ENCODE results near the gene CAPN2. TPM values are rescaled to one million over a fixed set of nuclear protein-coding genes. Genes with fewer than 3 reads are reported as not detected.

The CAPN2 gene
- total RNA-seq = 340 and 341 TPM in 2 replicates

DNA sequence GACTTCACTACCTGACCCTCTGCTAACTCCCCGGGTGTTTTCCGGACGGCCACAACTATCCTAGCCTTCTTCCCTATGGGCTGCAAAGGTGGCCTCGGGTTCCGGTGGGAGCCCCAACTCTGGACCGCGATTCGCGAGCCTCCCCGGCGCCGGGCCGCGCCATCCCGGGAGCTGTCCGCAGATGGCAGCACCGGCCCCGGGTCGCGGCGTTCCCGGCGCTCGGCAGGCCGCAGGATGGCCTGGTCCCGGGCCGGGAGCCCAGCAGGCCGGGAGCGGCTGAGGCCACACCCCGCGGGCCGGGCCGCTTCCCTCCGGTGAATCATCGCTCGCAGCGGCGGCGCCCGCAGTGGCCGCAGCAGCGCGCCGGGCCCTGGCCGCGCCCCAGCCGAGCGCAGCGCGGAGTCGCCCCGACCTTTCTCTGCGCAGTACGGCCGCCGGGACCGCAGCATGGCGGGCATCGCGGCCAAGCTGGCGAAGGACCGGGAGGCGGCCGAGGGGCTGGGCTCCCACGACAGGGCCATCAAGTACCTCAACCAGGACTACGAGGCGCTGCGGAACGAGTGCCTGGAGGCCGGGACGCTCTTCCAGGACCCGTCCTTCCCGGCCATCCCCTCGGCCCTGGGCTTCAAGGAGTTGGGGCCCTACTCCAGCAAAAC, at the start of gene CAPN2:
Gene CAPN2, plus strand, starts transcription at position 346 of the 656 bp plus-strand sequence. Its CDS starts 102 bp downstream, at position 448.
- peaks cover 62% of the 10 kb centered on the region for H3K4me1 ChIP-seq (ENCODE audit: insufficient read depth, low read length)
- DNase-seq (ENCODE audit: insufficient read length, low spot score, missing footprints) = peak; percentile 99
- peak within 1 kb of the TSS; percentile 83 for H3K4me3 ChIP-seq (ENCODE audit: insufficient read depth, low read length)
- peak within 1 kb of the TSS; percentile 82 for H2AFZ ChIP-seq (ENCODE audit: low read length)
- H4K20me1 ChIP-seq (ENCODE audit: insufficient read depth, low read length) = peaks cover 29% of the 10 kb centered on the region
- no peaks in the 10 kb centered on the region for H3K9me3 ChIP-seq (ENCODE audit: low read depth, low read length)
- TF ChIP-seq, protein P1, sequence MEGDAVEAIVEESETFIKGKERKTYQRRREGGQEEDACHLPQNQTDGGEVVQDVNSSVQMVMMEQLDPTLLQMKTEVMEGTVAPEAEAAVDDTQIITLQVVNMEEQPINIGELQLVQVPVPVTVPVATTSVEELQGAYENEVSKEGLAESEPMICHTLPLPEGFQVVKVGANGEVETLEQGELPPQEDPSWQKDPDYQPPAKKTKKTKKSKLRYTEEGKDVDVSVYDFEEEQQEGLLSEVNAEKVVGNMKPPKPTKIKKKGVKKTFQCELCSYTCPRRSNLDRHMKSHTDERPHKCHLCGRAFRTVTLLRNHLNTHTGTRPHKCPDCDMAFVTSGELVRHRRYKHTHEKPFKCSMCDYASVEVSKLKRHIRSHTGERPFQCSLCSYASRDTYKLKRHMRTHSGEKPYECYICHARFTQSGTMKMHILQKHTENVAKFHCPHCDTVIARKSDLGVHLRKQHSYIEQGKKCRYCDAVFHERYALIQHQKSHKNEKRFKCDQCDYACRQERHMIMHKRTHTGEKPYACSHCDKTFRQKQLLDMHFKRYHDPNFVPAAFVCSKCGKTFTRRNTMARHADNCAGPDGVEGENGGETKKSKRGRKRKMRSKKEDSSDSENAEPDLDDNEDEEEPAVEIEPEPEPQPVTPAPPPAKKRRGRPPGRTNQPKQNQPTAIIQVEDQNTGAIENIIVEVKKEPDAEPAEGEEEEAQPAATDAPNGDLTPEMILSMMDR (IDR thresholded peaks at IDR 0.05; ENCODE audit: extremely low read depth, low read depth, low read length) = peak; percentile 52
- H3K36me3 ChIP-seq (ENCODE audit: insufficient read depth, low read length) = peaks cover 24% of the 10 kb centered on the region
- peak within 1 kb of the TSS; percentile 79 for H3K27ac ChIP-seq (ENCODE audit: low read depth, low read length)
- peak within 1 kb of the TSS; percentile 88 for H3K4me2 ChIP-seq (ENCODE audit: insufficient read depth, low read length)
- H3K79me2 ChIP-seq (ENCODE audit: insufficient read depth, low read length) = peaks cover 55% of the 10 kb centered on the region
- H3K27me3 ChIP-seq (ENCODE audit: insufficient read depth, low read length) = no peaks in the 10 kb centered on the region

DNA sequence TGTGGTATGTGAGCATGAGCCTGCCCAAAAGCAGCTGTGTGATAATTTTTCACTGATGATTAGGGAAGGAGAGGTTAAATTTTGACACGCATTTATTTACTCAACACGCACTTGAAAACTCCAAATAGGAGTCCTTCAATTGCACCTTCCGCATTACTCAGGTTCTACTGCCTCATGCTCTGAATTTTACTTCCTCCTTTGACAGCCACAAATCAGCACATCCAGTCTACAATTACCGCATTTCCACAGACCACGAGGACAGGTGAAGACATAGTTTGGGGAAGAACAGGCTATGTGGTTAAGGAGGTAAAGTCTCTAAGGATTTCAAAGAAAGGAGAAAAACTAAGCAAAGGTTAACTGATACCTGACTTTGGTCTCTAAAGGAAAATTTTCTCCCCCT, 49.4 kb upstream of the CAPN2 start:
- no peaks in the 10 kb centered on the region for H3K79me2 ChIP-seq (ENCODE audit: insufficient read depth, low read length)
- H3K4me1 ChIP-seq (ENCODE audit: insufficient read depth, low read length) = no peaks in the 10 kb centered on the region
- no peak for DNase-seq (ENCODE audit: insufficient read length, low spot score, missing footprints)
- TF ChIP-seq, protein P1 (IDR thresholded peaks at IDR 0.05; ENCODE audit: extremely low read depth, low read depth, low read length) = no peak
- H4K20me1 ChIP-seq (ENCODE audit: insufficient read depth, low read length) = no peaks in the 10 kb centered on the region
- peaks cover 33% of the 10 kb centered on the region for H3K27me3 ChIP-seq (ENCODE audit: insufficient read depth, low read length)
- H3K27ac ChIP-seq (ENCODE audit: low read depth, low read length) = no peak overlapping the region
- no peaks in the 10 kb centered on the region for H3K36me3 ChIP-seq (ENCODE audit: insufficient read depth, low read length)
- H3K4me3 ChIP-seq (ENCODE audit: insufficient read depth, low read length) = no peak overlapping the region
- H3K9me3 ChIP-seq (ENCODE audit: low read depth, low read length) = no peaks in the 10 kb centered on the region
- H3K4me2 ChIP-seq (ENCODE audit: insufficient read depth, low read length) = no peak overlapping the region
- no peak overlapping the region for H2AFZ ChIP-seq (ENCODE audit: low read length)

DNA sequence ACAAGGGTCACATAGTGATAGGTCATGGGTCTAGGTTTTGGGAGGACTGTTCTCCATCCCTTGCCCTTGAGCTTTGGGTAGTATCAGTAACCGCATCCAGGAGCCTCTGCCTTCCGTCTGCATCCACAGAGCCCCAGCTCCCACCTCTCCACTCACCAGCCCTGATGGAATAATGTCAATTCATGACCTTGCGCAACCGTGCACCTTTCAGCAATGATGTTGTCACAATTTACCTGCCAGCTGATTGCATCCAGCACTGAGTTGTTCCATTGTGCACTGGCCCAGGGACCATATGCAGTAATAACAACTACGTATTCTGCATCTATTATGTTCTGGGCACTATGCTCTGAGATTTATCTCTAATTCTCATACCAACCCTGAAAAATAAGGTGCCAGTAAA, 48.2 kb upstream of the CAPN2 start:
- Histone ChIP-seq H3K4me3 (ENCODE audit: insufficient read depth, low read length) (no peak overlapping the region), H3K27ac (ENCODE audit: low read depth, low read length) (no peak overlapping the region), H3K36me3 (ENCODE audit: insufficient read depth, low read length) (no peaks in the 10 kb centered on the region), H3K4me2 (ENCODE audit: insufficient read depth, low read length) (no peak overlapping the region), H3K27me3 (ENCODE audit: insufficient read depth, low read length) (peaks cover 33% of the 10 kb centered on the region), H2AFZ (ENCODE audit: low read length) (no peak overlapping the region), H3K9me3 (ENCODE audit: low read depth, low read length) (no peaks in the 10 kb centered on the region), H4K20me1 (ENCODE audit: insufficient read depth, low read length) (no peaks in the 10 kb centered on the region), H3K79me2 (ENCODE audit: insufficient read depth, low read length) (no peaks in the 10 kb centered on the region), H3K4me1 (ENCODE audit: insufficient read depth, low read length) (no peaks in the 10 kb centered on the region)
- no peak for DNase-seq (ENCODE audit: insufficient read length, low spot score, missing footprints)
- TF ChIP-seq, protein P1 (IDR thresholded peaks at IDR 0.05; ENCODE audit: extremely low read depth, low read depth, low read length) = no peak

DNA sequence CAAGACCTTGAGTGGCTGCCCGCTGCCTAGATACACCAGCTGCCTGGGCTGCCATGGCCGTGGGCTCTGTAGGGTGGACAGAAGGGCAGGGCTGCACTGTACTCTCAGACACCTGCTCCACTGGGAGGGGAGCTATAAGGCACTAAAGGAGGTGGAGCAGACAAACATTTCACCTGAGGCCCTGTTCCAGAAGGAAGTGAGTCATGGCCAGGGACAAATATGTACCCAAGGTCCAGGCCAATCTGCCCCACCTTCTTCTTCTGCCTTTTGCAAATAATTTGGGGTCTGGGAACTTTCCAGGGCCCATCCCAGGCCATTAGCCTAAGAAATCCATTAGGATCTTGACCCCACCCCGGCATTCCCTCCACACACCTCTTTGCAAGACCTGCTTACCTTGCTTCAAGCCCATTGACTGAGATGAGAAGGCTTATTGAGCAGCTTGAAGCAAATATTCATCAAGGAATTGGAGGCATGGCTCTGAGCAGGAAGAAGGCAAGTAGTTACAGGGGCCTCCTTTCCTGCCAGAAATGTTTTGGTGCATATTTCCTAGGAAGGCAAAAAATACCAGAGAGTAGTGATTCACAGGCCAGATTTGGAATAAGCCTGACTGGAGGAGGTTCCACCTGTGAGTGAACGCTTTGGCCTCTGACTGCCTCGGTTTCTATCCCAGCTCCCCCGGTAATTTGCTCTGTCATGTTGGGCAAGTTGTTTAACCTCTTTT, 46.6 kb upstream of the CAPN2 start, which contains the start of gene CAPN8:
Gene CAPN8, minus strand, starts transcription at position 110 of the 721 bp plus-strand sequence. Its CDS starts 55 bp downstream, at position 55.
- H3K36me3 ChIP-seq (ENCODE audit: insufficient read depth, low read length) = no peaks in the 10 kb centered on the region
- no peaks in the 10 kb centered on the region for H3K9me3 ChIP-seq (ENCODE audit: low read depth, low read length)
- peaks cover 27% of the 10 kb centered on the region for H3K27me3 ChIP-seq (ENCODE audit: insufficient read depth, low read length)
- no peak within 1 kb of the TSS for H2AFZ ChIP-seq (ENCODE audit: low read length)
- no peak within 1 kb of the TSS for H3K27ac ChIP-seq (ENCODE audit: low read depth, low read length)
- no peak within 1 kb of the TSS for H3K4me3 ChIP-seq (ENCODE audit: insufficient read depth, low read length)
- no peaks in the 10 kb centered on the region for H4K20me1 ChIP-seq (ENCODE audit: insufficient read depth, low read length)
- H3K79me2 ChIP-seq (ENCODE audit: insufficient read depth, low read length) = no peaks in the 10 kb centered on the region
- TF ChIP-seq, protein P1 (IDR thresholded peaks at IDR 0.05; ENCODE audit: extremely low read depth, low read depth, low read length) = no peak
- DNase-seq (ENCODE audit: insufficient read length, low spot score, missing footprints) = no peak
- no peak within 1 kb of the TSS for H3K4me2 ChIP-seq (ENCODE audit: insufficient read depth, low read length)
- H3K4me1 ChIP-seq (ENCODE audit: insufficient read depth, low read length) = no peaks in the 10 kb centered on the region
